ENCODE data around the gene GRK7. TPM values are rescaled to one million over a fixed set of nuclear protein-coding genes. Genes with fewer than 3 reads are reported as not detected.

GRK7 gene
- total and polyA plus RNA-seq, 12 donors: 0.03 to 0.07 TPM; not detected in 10

DNA sequence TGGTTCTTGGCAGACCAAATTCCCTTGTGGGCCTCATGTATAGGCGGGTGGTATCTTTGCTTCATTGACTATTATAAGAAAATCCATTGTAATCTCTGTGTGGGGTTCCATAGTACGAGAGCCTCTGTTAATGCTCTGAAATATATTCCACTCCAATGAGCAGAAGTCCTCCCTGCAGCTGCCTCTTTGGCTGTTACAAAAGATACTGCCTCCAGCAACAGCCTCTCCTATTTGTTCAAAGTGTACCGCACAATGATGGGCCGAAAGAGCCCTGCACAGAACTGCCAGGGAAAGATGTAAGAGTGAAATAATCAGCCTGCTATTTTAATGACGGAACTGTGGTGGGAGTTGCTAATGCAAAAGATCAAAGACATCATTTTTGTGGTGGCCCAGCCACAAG lies 48.9 kb downstream of the GRK7 start:
- no peak for DNase-seq
- 80 to 83% methylated on average over 5 of the region's 5 CpGs for WGBS, 2 donors
- H3K36me3 ChIP-seq: no peaks in the 10 kb centered on the region

DNA sequence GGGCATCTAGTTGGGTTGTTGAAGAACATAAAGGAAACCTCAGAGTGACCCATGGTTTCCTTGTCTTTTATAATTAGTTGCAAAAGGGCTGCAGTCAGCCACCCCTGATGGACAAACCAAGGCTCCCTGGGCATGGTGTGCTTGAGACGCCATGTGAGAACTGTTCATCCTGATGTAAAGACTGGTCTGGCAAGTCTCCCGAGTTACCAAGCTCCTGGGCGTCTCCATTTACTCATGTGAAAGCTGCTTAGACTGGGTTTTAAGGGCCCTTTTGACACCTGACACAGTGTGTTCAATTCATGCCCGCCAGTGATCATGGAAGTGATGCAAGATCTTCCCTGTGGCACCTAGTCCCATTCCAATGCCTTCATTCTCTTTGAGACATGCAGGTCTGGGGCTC lies 49.4 kb downstream of the GRK7 start:
- Histone ChIP-seq H3K36me3 (no peaks in the 10 kb centered on the region), H3K9me3 (peaks cover 0 to 19% (median 0%) of the 10 kb centered on the region in 11 donors), H3K4me3 (no peak overlapping the region), H3K4me1 (no peaks in the 10 kb centered on the region), H3K27ac (no peak overlapping the region), H3K27me3 (no peaks in the 10 kb centered on the region)
- ATAC-seq: no peak
- no peak for DNase-seq
- WGBS, 2 donors: 68 to 71% methylated on average over 4 of the region's 4 CpGs
- intact Hi-C loops (cut with DNase I): no loop called here
- TF ChIP-seq, protein P1, sequence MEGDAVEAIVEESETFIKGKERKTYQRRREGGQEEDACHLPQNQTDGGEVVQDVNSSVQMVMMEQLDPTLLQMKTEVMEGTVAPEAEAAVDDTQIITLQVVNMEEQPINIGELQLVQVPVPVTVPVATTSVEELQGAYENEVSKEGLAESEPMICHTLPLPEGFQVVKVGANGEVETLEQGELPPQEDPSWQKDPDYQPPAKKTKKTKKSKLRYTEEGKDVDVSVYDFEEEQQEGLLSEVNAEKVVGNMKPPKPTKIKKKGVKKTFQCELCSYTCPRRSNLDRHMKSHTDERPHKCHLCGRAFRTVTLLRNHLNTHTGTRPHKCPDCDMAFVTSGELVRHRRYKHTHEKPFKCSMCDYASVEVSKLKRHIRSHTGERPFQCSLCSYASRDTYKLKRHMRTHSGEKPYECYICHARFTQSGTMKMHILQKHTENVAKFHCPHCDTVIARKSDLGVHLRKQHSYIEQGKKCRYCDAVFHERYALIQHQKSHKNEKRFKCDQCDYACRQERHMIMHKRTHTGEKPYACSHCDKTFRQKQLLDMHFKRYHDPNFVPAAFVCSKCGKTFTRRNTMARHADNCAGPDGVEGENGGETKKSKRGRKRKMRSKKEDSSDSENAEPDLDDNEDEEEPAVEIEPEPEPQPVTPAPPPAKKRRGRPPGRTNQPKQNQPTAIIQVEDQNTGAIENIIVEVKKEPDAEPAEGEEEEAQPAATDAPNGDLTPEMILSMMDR (IDR thresholded peaks at IDR 0.05): no peak

More for the DNA sequence above, 48.9 kb downstream of the GRK7 start:
- Histone ChIP-seq H3K4me1 (no peaks in the 10 kb centered on the region), H3K27ac (no peak overlapping the region), H3K9me3 (peaks cover 0 to 19% (median 0%) of the 10 kb centered on the region in 11 donors), H3K27me3 (no peaks in the 10 kb centered on the region), H3K4me3 (no peak overlapping the region)
- no peak for ATAC-seq
- intact Hi-C loops (cut with DNase I): no loop called here
- TF ChIP-seq, protein P1 (IDR thresholded peaks at IDR 0.05): no peak

Other genes with a start within 250 kb of the GRK7 start
- gene RNF7, start 25.1 kb upstream of the GRK7 start, total RNA-seq: 10 to 100 TPM; 77.2 to 95.8 (median 82.2) TPM
- gene RNF7, start 25.1 kb upstream of the GRK7 start, polyA plus RNA-seq: 100 to 1,000 TPM; 102 to 191 TPM
- gene ATP1B3, start 113.2 kb downstream of the GRK7 start, total RNA-seq: 100 to 1,000 TPM in 1 of 10 donors, 10 to 100 TPM in 9; 21.7 to 118 (median 36.4) TPM
- 10 to 100 TPM; 39.3 to 95.7 TPM for gene ATP1B3, start 113.2 kb downstream of the GRK7 start, polyA plus RNA-seq

Measured in heart right ventricle (tissue), 16 donors.